Mesendoderm (in vitro differentiated cells): Measurements from ENCODE around the gene GJB4.
"Not testable (repeated sequence)": the region's sequence is repeated elsewhere in the genome, so short reads cannot be mapped to it uniquely, and the experiment has no call there.

Experiments used
- DNase-seq: peaks from one replicate; pipeline ENCODE4 v3.0.0; 2013
- H2AK5ac ChIP-seq: 2 replicates; pipeline ENCODE4 v1.6.1; 2013; ENCODE audit warnings: low read length, inconsistent platforms
- H2BK120ac ChIP-seq: 2 replicates; pipeline ENCODE4 v1.6.1; 2013; ENCODE audit warnings: low read depth, mild to moderate bottlenecking, low read length, moderate library complexity, mixed read lengths
- H2BK15ac ChIP-seq: replicated peaks from 2 replicates; pipeline ENCODE4 v1.6.1; 2013; ENCODE audit warnings: low read depth, mild to moderate bottlenecking, moderate library complexity
- H2BK5ac ChIP-seq: 2 replicates; pipeline ENCODE4 v1.6.1; 2013; ENCODE audit warnings: low read length, inconsistent platforms
- H3K18ac ChIP-seq: 2 replicates; pipeline ENCODE4 v1.6.1; 2013; ENCODE audit warnings: mild to moderate bottlenecking, low read length, mixed read lengths
- H3K23ac ChIP-seq: one replicate; pipeline ENCODE4 v1.6.1; 2013; ENCODE audit warnings: low read length
- H3K27ac ChIP-seq: 2 replicates; pipeline ENCODE4 v1.5.1; 2013; ENCODE audit warnings: low read depth, mild to moderate bottlenecking, inconsistent platforms, low read length, moderate library complexity
- H3K27me3 ChIP-seq: 2 replicates; pipeline ENCODE4 v1.6.1; 2013; ENCODE audit warnings: low read length, control low read depth, mild to moderate bottlenecking, inconsistent platforms; ENCODE audit not compliant: insufficient read depth, poor library complexity
- H3K36me3 ChIP-seq: 2 replicates; pipeline ENCODE4 v1.6.1; 2013; ENCODE audit warnings: low read length, inconsistent platforms; ENCODE audit not compliant: control insufficient read depth, insufficient read depth
- H3K4ac ChIP-seq: one replicate; pipeline ENCODE4 v1.6.1; 2013; ENCODE audit warnings: low read depth, mild to moderate bottlenecking, low read length, moderate library complexity
- H3K4me1 ChIP-seq: 2 replicates; pipeline ENCODE4 v1.6.1; 2013; ENCODE audit warnings: low read depth, low read length, inconsistent platforms; ENCODE audit not compliant: control insufficient read depth
- H3K4me2 ChIP-seq: 2 replicates; pipeline ENCODE4 v1.6.1; 2013; ENCODE audit warnings: low read length
- H3K4me3 ChIP-seq: 2 replicates; pipeline ENCODE4 v1.5.1; 2013; ENCODE audit warnings: mild to moderate bottlenecking, low read length
- H3K56ac ChIP-seq: one replicate; pipeline ENCODE4 v1.6.1; 2013; ENCODE audit warnings: low read length
- H3K79me1 ChIP-seq: 2 replicates; pipeline ENCODE4 v1.6.1; 2013; ENCODE audit warnings: low read length, inconsistent platforms
- H3K79me2 ChIP-seq: 2 replicates; pipeline ENCODE4 v1.6.1; 2013; ENCODE audit warnings: mild to moderate bottlenecking, low read length; ENCODE audit not compliant: control insufficient read depth, insufficient read depth
- H3K9ac ChIP-seq: 2 replicates; pipeline ENCODE4 v1.6.1; 2013; ENCODE audit warnings: low read length, inconsistent platforms
- H4K5ac ChIP-seq: one replicate; pipeline ENCODE4 v1.6.1; 2013; ENCODE audit warnings: low read length
- H4K8ac ChIP-seq: one replicate; pipeline ENCODE4 v1.6.1; 2013; ENCODE audit warnings: low read depth, mild to moderate bottlenecking, control low read depth, low read length, moderate library complexity
- WGBS: extraction: QIAGEN DNeasy Blood & Tissue Kit; methylation state at CpG from one replicate; pipeline ENCODE4 v1.1.7; 2013; ENCODE audit warnings: low lambda C conversion rate, missing lambda C conversion rate; ENCODE audit not compliant: insufficient coverage; ENCODE audit errors: extremely low coverage; 5-methylcytosine and 5-hydroxymethylcytosine counted together

GJB4 gene

GRCh38 chr1:34771573-34772371 is 12.2 kb downstream of the GJB4 start:
- Histone ChIP-seq H3K27me3 (no peaks in the 10 kb centered on the region), H3K27ac (no peak overlapping the region), H3K23ac (no peak overlapping the region), H2AK5ac (no peak overlapping the region), H3K18ac (no peak overlapping the region), H3K4me2 (no peak overlapping the region), H4K8ac (no peak overlapping the region), H4K5ac (no peak overlapping the region), H2BK15ac (no peak overlapping the region), H3K4me3 (no peak overlapping the region), H3K56ac (no peak overlapping the region), H2BK5ac (no peak overlapping the region), H3K79me2 (no peaks in the 10 kb centered on the region), H2BK120ac (no peak overlapping the region), H3K4me1 (no peaks in the 10 kb centered on the region), H3K9ac (no peak overlapping the region), H3K79me1 (no peaks in the 10 kb centered on the region), H3K36me3 (no peaks in the 10 kb centered on the region), H3K4ac (no peak overlapping the region)
- WGBS, result no CpG with 5 or more reads among the region's 16 CpGs
- DNase-seq, result no peak

- not testable (repeated sequence) for H3K4me1 ChIP-seq, H3K23ac ChIP-seq, H4K8ac ChIP-seq, DNase-seq, H2BK15ac ChIP-seq, H4K5ac ChIP-seq, H3K27ac ChIP-seq, H3K79me1 ChIP-seq, H3K18ac ChIP-seq, H2AK5ac ChIP-seq, H3K9ac ChIP-seq, H3K79me2 ChIP-seq, H2BK120ac ChIP-seq, H3K4ac ChIP-seq, H3K4me2 ChIP-seq, H3K36me3 ChIP-seq, H3K4me3 ChIP-seq, H3K56ac ChIP-seq, H2BK5ac ChIP-seq, H3K27me3 ChIP-seq
- no CpG with 5 or more reads among the region's 4 CpGs for WGBS
These were observed 13.6 kb downstream of the GJB4 start for GRCh38 chr1:34773114-34773513.

GRCh38 chr1:34774957-34775356 is 15.4 kb downstream of the GJB4 start:
- Histone ChIP-seq H3K79me1 (no peaks in the 10 kb centered on the region), H2BK15ac (no peak overlapping the region), H4K5ac (no peak overlapping the region), H3K56ac (peak overlapping the region; percentile 72), H3K9ac (no peak overlapping the region), H3K4me1 (no peaks in the 10 kb centered on the region), H2BK120ac (no peak overlapping the region), H2BK5ac (no peak overlapping the region), H3K27ac (no peak overlapping the region), H4K8ac (no peak overlapping the region), H3K23ac (no peak overlapping the region), H3K4me2 (no peak overlapping the region), H3K79me2 (no peaks in the 10 kb centered on the region), H3K27me3 (no peaks in the 10 kb centered on the region), H3K4me3 (no peak overlapping the region), H2AK5ac (no peak overlapping the region), H3K4ac (no peak overlapping the region), H3K18ac (no peak overlapping the region), H3K36me3 (no peaks in the 10 kb centered on the region)
- no CpG with 5 or more reads among the region's 8 CpGs for WGBS
- DNase-seq, result no peak

GRCh38 chr1:34776911-34777310 is 17.4 kb downstream of the GJB4 start:
- Histone ChIP-seq H3K4ac (no peak overlapping the region), H3K79me2 (no peaks in the 10 kb centered on the region), H3K36me3 (no peaks in the 10 kb centered on the region), H4K8ac (no peak overlapping the region), H3K23ac (no peak overlapping the region), H3K27ac (no peak overlapping the region), H3K4me3 (no peak overlapping the region), H2BK120ac (no peak overlapping the region), H4K5ac (no peak overlapping the region), H3K4me2 (no peak overlapping the region), H3K18ac (no peak overlapping the region), H2AK5ac (no peak overlapping the region), H3K4me1 (peaks cover under 1% of the 10 kb centered on the region), H3K79me1 (no peaks in the 10 kb centered on the region), H3K9ac (no peak overlapping the region), H2BK15ac (no peak overlapping the region), H2BK5ac (no peak overlapping the region), H3K27me3 (no peaks in the 10 kb centered on the region), H3K56ac (no peak overlapping the region)
- DNase-seq, result no peak
- WGBS, result no CpG with 5 or more reads among the region's 3 CpGs

- H3K9ac ChIP-seq, result no peak overlapping the region
- no peaks in the 10 kb centered on the region for H3K36me3 ChIP-seq
- no peak overlapping the region for H2AK5ac ChIP-seq
- no peak overlapping the region for H4K8ac ChIP-seq
- no peak overlapping the region for H2BK15ac ChIP-seq
- no peak overlapping the region for H2BK5ac ChIP-seq
- no peak overlapping the region for H3K23ac ChIP-seq
- H2BK120ac ChIP-seq, result no peak overlapping the region
- no peak overlapping the region for H3K27ac ChIP-seq
- H3K4me2 ChIP-seq, result no peak overlapping the region
- no peak overlapping the region for H4K5ac ChIP-seq
- H3K27me3 ChIP-seq, result no peaks in the 10 kb centered on the region
- H3K4me3 ChIP-seq, result no peak overlapping the region
- no peak overlapping the region for H3K18ac ChIP-seq
- no peaks in the 10 kb centered on the region for H3K79me2 ChIP-seq
- H3K4me1 ChIP-seq, result peaks cover 2% of the 10 kb centered on the region
- peak overlapping the region; percentile 3 for H3K56ac ChIP-seq
- H3K79me1 ChIP-seq, result no peaks in the 10 kb centered on the region
- H3K4ac ChIP-seq, result no peak overlapping the region
- no peak for DNase-seq
- WGBS, result 100% methylated on average over 2 of the region's 10 CpGs
These were observed 18.2 kb downstream of the GJB4 start for GRCh38 chr1:34777519-34778321.
